Erythroblast (primary cell): Measurements from ENCODE around the gene DOCK3.

Source experiments
- GATA1 ChIP-seq: IDR thresholded peaks from 2 replicates; pipeline ENCODE4 v1.6.1; 2011; ENCODE audit warnings: low read depth, mild to moderate bottlenecking, control low read depth, low read length, moderate library complexity
- POLR2A ChIP-seq: IDR thresholded peaks from 2 replicates; pipeline ENCODE4 v1.6.1; 2011; ENCODE audit warnings: mild to moderate bottlenecking, low read length

GRCh38 chr3:51024121-51024520, 349.4 kb downstream of the DOCK3 start:
- TF ChIP-seq POLR2A (no peak), GATA1 (no peak)
